Panc1 (cell line): ENCODE results near the gene SCAF8. TPM values are rescaled to one million over a fixed set of nuclear protein-coding genes. Genes with fewer than 3 reads are reported as not detected.

Experiments used
- ATAC-seq: fragments of 200-7000 bp; cut with Tn5 transposase; 2 replicates; pipeline ENCODE4 v1.9.1; 2020; ENCODE audit warnings: mild to moderate bottlenecking, moderate library complexity
- BruUV-seq: library from RNA; stranded (reverse); fragments of 400-500 nt; replicated peaks from 2 replicates; lab custom pipeline; 2021; lab: Mats Ljungman, UMichigan
- CTCF ChIA-PET: fragments of 300-600 bp; sonication (Branson Sonifier 250); formaldehyde crosslinking; loops from one replicate; lab custom pipeline; 2022; ENCODE audit warnings: antibody characterized with exemption; lab: Charles Lee
- POLR2A ChIA-PET: fragments of 300-600 bp; sonication (Branson Sonifier 250); formaldehyde crosslinking; loops from one replicate; lab custom pipeline; 2022; ENCODE audit warnings: antibody characterized with exemption; lab: Charles Lee
- DNase-seq: peaks from one replicate; pipeline ENCODE4 v3.0.0-alpha.2; 2010; ENCODE audit warnings: low read depth, low spot score
- H3K27ac ChIP-seq: 2 replicates; pipeline ENCODE4 v1.5.1; 2011; ENCODE audit warnings: mild to moderate bottlenecking, low read length, inconsistent platforms
- H3K27me3 ChIP-seq: fragments of 200-500 bp; sonication (Bioruptor generic); 2 replicates; pipeline ENCODE4 v1.6.0; 2014; ENCODE audit warnings: low read length, inconsistent platforms; ENCODE audit not compliant: control insufficient read depth, insufficient read depth
- H3K36me3 ChIP-seq: fragments of 200-500 bp; sonication (Bioruptor generic); 2 replicates; pipeline ENCODE4 v1.5.1; 2014; ENCODE audit warnings: inconsistent platforms, mild to moderate bottlenecking, low read length, moderate library complexity; ENCODE audit not compliant: control insufficient read depth, insufficient read depth
- H3K4me1 ChIP-seq: 2 replicates; pipeline ENCODE4 v1.5.1; 2011; ENCODE audit warnings: inconsistent platforms, mild to moderate bottlenecking, low read length, moderate library complexity; ENCODE audit not compliant: control insufficient read depth, insufficient read depth
- H3K4me3 ChIP-seq, 2 experiments: 2 replicates each; pipeline ENCODE4 v1.5.1; 2011 to 2012; ENCODE audit warnings: low read depth in 2 of 2, low read length in 2 of 2, mild to moderate bottlenecking in 2 of 2, inconsistent platforms in 1 of 2, moderate library complexity in 1 of 2
- H3K9me3 ChIP-seq: fragments of 200-500 bp; sonication (Bioruptor generic); 2 replicates; pipeline ENCODE4 v1.5.1; 2014; ENCODE audit warnings: low read depth, mild to moderate bottlenecking, inconsistent platforms, low read length, moderate library complexity; ENCODE audit not compliant: control insufficient read depth, insufficient read depth
- CTCF ChIP-seq: fragments of 450-650 bp; IDR thresholded peaks from 2 replicates; pipeline ENCODE4 v1.5.1; 2017; ENCODE audit warnings: mild to moderate bottlenecking
- POLR2AphosphoS5 ChIP-seq: IDR thresholded peaks from 2 replicates; pipeline ENCODE4 v1.6.1; 2012; ENCODE audit warnings: mild to moderate bottlenecking, low read depth, low read length, moderate library complexity
- SIN3A ChIP-seq: IDR thresholded peaks from 2 replicates; pipeline ENCODE4 v1.6.1; 2012; ENCODE audit warnings: low read depth, mild to moderate bottlenecking, low read length, moderate library complexity, borderline replicate concordance; ENCODE audit not compliant: insufficient read depth
- TCF7L2 ChIP-seq: IDR thresholded peaks from 2 replicates; pipeline ENCODE4 v1.6.1; 2011; ENCODE audit warnings: mild to moderate bottlenecking, low read depth, low read length, inconsistent platforms
- in situ Hi-C: cut with HindIII; loops from 2 replicates; pipeline ENCODE4 v1.10.0; 2016; ENCODE audit warnings: low sequenced_read_pairs, low pct_unique_long_range_greater_than_20kb
- intact Hi-C: fragments of 100-400 bp; cut with micrococcal nuclease; formaldehyde crosslinking; loops from one replicate; pipeline ENCODE4 v1.10.0; 2022; ENCODE audit not compliant: unreplicated experiment
- total RNA-seq: library from RNA; stranded (reverse); gene quantifications from one replicate; pipeline ENCODE4 v1.2.1, GENCODE V29; 2021; ENCODE audit not compliant: unreplicated experiment
- TF ChIP-seq, protein P1 (sequence below), 2 experiments: IDR thresholded peaks; 2 replicates each; pipeline ENCODE4 v1.6.1; 2011 to 2012; ENCODE audit warnings: low read depth in 2 of 2, control low read depth in 1 of 2, low read length in 1 of 2, mild to moderate bottlenecking in 1 of 2, moderate library complexity in 1 of 2; ENCODE audit not compliant: insufficient read depth in 1 of 2

The SCAF8 gene
- total RNA-seq, 1 experiment from 2014 or later = 38.9 TPM

DNA sequence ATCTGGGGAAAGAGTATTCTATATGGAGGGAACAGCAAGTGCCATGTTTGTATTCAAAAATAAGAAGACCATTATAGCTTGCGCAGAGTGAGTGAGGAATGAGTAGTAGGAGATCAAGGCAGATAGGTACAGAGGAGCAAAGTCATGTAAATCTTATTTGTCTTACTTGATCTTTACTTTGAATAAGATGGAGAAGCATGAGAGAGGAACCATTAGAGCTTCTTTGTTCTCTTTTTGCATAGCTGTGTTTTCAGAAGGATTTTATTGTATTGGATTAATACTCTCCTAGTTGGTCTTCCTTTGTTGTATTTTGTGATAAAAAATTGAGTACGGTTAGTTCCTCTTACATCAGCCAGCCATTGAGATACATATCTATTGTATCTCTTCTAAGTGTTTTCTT, 88.4 kb downstream of the SCAF8 start:
- ATAC-seq (no peak), DNase-seq (no peak)
- ChIA-PET POLR2A (no interaction called here), CTCF (no interaction called here)
- intact Hi-C loops = no loop called here
- Histone ChIP-seq H3K27ac (no peak overlapping the region), H3K4me3 (no peak overlapping the region), H3K4me1 (no peaks in the 10 kb centered on the region), H3K27me3 (no peaks in the 10 kb centered on the region), H3K36me3 (peaks cover 54% of the 10 kb centered on the region), H3K9me3 (no peaks in the 10 kb centered on the region)
- BruUV-seq = no TSS peak
- in situ Hi-C loops = no loop called here
- TF ChIP-seq TCF7L2 (no peak), CTCF (no peak), POLR2AphosphoS5 (no peak), SIN3A (no peak)
- TF ChIP-seq, protein P1, sequence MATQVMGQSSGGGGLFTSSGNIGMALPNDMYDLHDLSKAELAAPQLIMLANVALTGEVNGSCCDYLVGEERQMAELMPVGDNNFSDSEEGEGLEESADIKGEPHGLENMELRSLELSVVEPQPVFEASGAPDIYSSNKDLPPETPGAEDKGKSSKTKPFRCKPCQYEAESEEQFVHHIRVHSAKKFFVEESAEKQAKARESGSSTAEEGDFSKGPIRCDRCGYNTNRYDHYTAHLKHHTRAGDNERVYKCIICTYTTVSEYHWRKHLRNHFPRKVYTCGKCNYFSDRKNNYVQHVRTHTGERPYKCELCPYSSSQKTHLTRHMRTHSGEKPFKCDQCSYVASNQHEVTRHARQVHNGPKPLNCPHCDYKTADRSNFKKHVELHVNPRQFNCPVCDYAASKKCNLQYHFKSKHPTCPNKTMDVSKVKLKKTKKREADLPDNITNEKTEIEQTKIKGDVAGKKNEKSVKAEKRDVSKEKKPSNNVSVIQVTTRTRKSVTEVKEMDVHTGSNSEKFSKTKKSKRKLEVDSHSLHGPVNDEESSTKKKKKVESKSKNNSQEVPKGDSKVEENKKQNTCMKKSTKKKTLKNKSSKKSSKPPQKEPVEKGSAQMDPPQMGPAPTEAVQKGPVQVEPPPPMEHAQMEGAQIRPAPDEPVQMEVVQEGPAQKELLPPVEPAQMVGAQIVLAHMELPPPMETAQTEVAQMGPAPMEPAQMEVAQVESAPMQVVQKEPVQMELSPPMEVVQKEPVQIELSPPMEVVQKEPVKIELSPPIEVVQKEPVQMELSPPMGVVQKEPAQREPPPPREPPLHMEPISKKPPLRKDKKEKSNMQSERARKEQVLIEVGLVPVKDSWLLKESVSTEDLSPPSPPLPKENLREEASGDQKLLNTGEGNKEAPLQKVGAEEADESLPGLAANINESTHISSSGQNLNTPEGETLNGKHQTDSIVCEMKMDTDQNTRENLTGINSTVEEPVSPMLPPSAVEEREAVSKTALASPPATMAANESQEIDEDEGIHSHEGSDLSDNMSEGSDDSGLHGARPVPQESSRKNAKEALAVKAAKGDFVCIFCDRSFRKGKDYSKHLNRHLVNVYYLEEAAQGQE (IDR thresholded peaks at IDR 0.05; ENCODE audit: insufficient read depth in 1 of 2, low read depth in 2 of 2, low read length in 1 of 2) = no peak

GRCh38 chr6:154822947-154823558, 89.8 kb downstream of the SCAF8 start:
- Histone ChIP-seq H3K4me1 (no peaks in the 10 kb centered on the region), H3K4me3 (no peak overlapping the region), H3K27ac (no peak overlapping the region), H3K36me3 (peaks cover 41% of the 10 kb centered on the region), H3K27me3 (no peaks in the 10 kb centered on the region), H3K9me3 (no peaks in the 10 kb centered on the region)
- intact Hi-C loops = no loop called here
- CTCF ChIA-PET = no interaction called here
- 0 out of 2 replicates have a peak, but pooled peaks have one; percentile 34 for ATAC-seq
- DNase-seq = no peak
- in situ Hi-C loops = no loop called here
- POLR2A ChIA-PET = no interaction called here
- BruUV-seq = no TSS peak
- TF ChIP-seq CTCF (no peak), SIN3A (no peak), POLR2AphosphoS5 (no peak), TCF7L2 (no peak)
